ENCODE measurements around the gene SEPTIN10. TPM values are rescaled to one million over a fixed set of nuclear protein-coding genes. Genes with fewer than 3 reads are reported as not detected.

The SEPTIN10 gene
- total RNA-seq = 58.6 TPM

DNA sequence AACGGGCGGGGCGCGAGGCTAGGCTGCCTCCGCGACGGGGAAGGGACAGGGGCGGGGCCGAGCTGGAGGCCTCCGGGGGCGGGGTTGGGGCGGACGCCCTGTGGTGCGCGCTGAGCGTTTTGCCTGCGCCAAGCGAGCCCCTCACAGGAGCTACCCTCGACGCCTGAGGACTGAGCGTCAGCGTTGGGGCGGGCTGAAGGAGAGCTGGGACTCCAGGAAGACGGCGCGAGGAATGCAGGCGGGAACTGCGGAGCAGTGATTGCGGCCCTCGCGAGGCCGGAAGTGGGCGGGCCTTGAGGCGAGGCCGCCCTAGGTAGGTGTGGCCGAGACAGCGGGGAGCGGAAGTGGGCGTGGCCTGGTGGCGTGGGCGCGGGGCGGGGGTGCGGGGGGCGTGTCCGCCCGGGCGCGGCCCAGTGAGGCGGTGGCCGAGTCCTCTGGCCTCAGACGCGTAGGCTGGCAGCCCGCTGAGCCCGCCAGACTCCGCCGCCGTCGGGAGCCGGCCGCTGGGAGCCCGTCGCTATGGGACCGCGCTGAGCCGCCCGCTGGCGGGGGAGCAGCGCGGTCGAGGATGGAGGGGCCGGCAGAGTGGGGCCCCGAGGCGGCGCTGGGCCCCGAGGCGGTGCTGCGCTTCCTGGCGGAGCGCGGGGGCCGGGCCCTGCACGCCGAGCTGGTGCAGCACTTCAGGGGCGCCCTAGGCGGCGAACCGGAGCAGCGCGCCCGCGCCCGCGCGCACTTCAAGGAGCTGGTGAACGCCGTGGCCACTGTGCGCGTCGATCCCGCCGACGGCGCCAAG lies at the start of gene SEPTIN10, which contains the start of gene SOWAHC:
Gene SEPTIN10, minus strand, starts transcription at position 45 of the 793 bp plus-strand sequence. CDS start 139 bp downstream, outside the sequence.
Gene SOWAHC, plus strand, starts transcription at position 443 of the 793 bp plus-strand sequence. Its CDS starts 126 bp downstream, at position 569.

Other genes starting within 250 kb of the SEPTIN10 start
- gene SOWAHC, start 398 bp upstream of the SEPTIN10 start, total RNA-seq = 18.5 TPM
- 70.0 TPM for gene RGPD5, start 180.3 kb upstream of the SEPTIN10 start, total RNA-seq

Data from metanephros (tissue), 1 donor.